HEK293 (cell line): ENCODE results near the gene STK16.

Source experiments
- GLIS1 ChIP-seq: fragments of 450-650 bp; formaldehyde crosslinking; IDR thresholded peaks from 2 replicates; pipeline ENCODE4 v1.5.1; 2016; ENCODE audit warnings: missing biosample characterization, missing genetic modification characterization
- GLIS2 ChIP-seq: fragments of 450-650 bp; formaldehyde crosslinking; IDR thresholded peaks from 2 replicates; pipeline ENCODE4 v1.5.1; 2016; ENCODE audit warnings: missing biosample characterization, missing genetic modification characterization
- PRDM1 ChIP-seq: fragments of 450-650 bp; formaldehyde crosslinking; IDR thresholded peaks from 2 replicates; pipeline ENCODE4; 2016; ENCODE audit warnings: missing biosample characterization, missing genetic modification characterization
- RBAK ChIP-seq: fragments of 450-650 bp; formaldehyde crosslinking; IDR thresholded peaks from 2 replicates; pipeline ENCODE4 v1.5.1; 2016; ENCODE audit warnings: missing biosample characterization, missing genetic modification characterization
- WT1 ChIP-seq: fragments of 450-650 bp; formaldehyde crosslinking; IDR thresholded peaks from 2 replicates; pipeline ENCODE4 v1.5.1; 2016; ENCODE audit warnings: missing biosample characterization, missing genetic modification characterization
- YY1 ChIP-seq: fragments of 450-650 bp; formaldehyde crosslinking; IDR thresholded peaks from 2 replicates; pipeline ENCODE4 v1.5.1; 2018; ENCODE audit warnings: missing biosample characterization, missing genetic modification characterization
- ZBTB48 ChIP-seq: fragments of 450-650 bp; formaldehyde crosslinking; IDR thresholded peaks from 2 replicates; pipeline ENCODE4 v1.5.1; 2016; ENCODE audit warnings: missing biosample characterization, missing genetic modification characterization
- ZFHX2 ChIP-seq: fragments of 450-650 bp; formaldehyde crosslinking; conservative IDR thresholded peaks from 2 replicates; pipeline ENCODE4 v1.5.1; 2016; ENCODE audit warnings: missing biosample characterization, missing genetic modification characterization
- ZFP37 ChIP-seq: fragments of 450-650 bp; formaldehyde crosslinking; IDR thresholded peaks from 2 replicates; pipeline ENCODE4 v1.5.1; 2016; ENCODE audit warnings: missing biosample characterization, missing genetic modification characterization
- ZNF121 ChIP-seq: fragments of 450-650 bp; formaldehyde crosslinking; IDR thresholded peaks from 2 replicates; pipeline ENCODE4 v1.5.1; 2016; ENCODE audit warnings: missing biosample characterization, missing genetic modification characterization
- ZNF155 ChIP-seq: fragments of 450-650 bp; formaldehyde crosslinking; IDR thresholded peaks from 2 replicates; pipeline ENCODE4 v1.5.1; 2016; ENCODE audit warnings: missing biosample characterization, missing genetic modification characterization
- ZNF18 ChIP-seq: fragments of 450-650 bp; formaldehyde crosslinking; IDR thresholded peaks from 2 replicates; pipeline ENCODE4 v1.5.1; 2016; ENCODE audit warnings: missing biosample characterization, missing genetic modification characterization
- ZNF19 ChIP-seq: fragments of 450-650 bp; formaldehyde crosslinking; IDR thresholded peaks from 2 replicates; pipeline ENCODE4; 2016; ENCODE audit warnings: missing biosample characterization, missing genetic modification characterization, low read depth
- ZNF335 ChIP-seq: fragments of 450-650 bp; formaldehyde crosslinking; conservative IDR thresholded peaks from 2 replicates; pipeline ENCODE4 v1.5.1; 2016; ENCODE audit warnings: missing biosample characterization, missing genetic modification characterization
- ZNF350 ChIP-seq: fragments of 450-650 bp; formaldehyde crosslinking; IDR thresholded peaks from 2 replicates; pipeline ENCODE4 v1.5.0; 2017; ENCODE audit warnings: missing biosample characterization, mild to moderate bottlenecking, missing genetic modification characterization
- ZNF366 ChIP-seq: fragments of 450-650 bp; formaldehyde crosslinking; conservative IDR thresholded peaks from 2 replicates; pipeline ENCODE4 v1.5.1; 2016; ENCODE audit warnings: missing biosample characterization, missing genetic modification characterization
- ZNF404 ChIP-seq: fragments of 450-650 bp; formaldehyde crosslinking; IDR thresholded peaks from 2 replicates; pipeline ENCODE4 v1.5.1; 2017; ENCODE audit warnings: missing biosample characterization, missing genetic modification characterization
- ZNF433 ChIP-seq: fragments of 450-650 bp; formaldehyde crosslinking; IDR thresholded peaks from 2 replicates; pipeline ENCODE4 v1.5.1; 2016; ENCODE audit warnings: missing biosample characterization, missing genetic modification characterization, low read depth
- ZNF560 ChIP-seq: fragments of 450-650 bp; formaldehyde crosslinking; IDR thresholded peaks from 2 replicates; pipeline ENCODE4 v1.5.1; 2017; ENCODE audit warnings: missing biosample characterization, missing genetic modification characterization, borderline replicate concordance
- ZNF600 ChIP-seq: fragments of 450-650 bp; formaldehyde crosslinking; IDR thresholded peaks from 2 replicates; pipeline ENCODE4 v1.5.1; 2016; ENCODE audit warnings: missing biosample characterization, missing genetic modification characterization
- ZNF610 ChIP-seq: fragments of 450-650 bp; formaldehyde crosslinking; IDR thresholded peaks from 2 replicates; pipeline ENCODE4 v1.5.1; 2016; ENCODE audit warnings: missing biosample characterization, missing genetic modification characterization, borderline replicate concordance
- ZNF629 ChIP-seq: fragments of 450-650 bp; formaldehyde crosslinking; IDR thresholded peaks from 2 replicates; pipeline ENCODE4 v1.5.1; 2017; ENCODE audit warnings: missing biosample characterization, missing genetic modification characterization
- ZNF660 ChIP-seq: fragments of 450-650 bp; IDR thresholded peaks from 2 replicates; pipeline ENCODE4 v1.5.1; 2018; ENCODE audit warnings: missing biosample characterization, mild to moderate bottlenecking, missing genetic modification characterization
- ZNF664 ChIP-seq: fragments of 450-650 bp; formaldehyde crosslinking; IDR thresholded peaks from 2 replicates; pipeline ENCODE4 v1.5.1; 2016; ENCODE audit warnings: missing biosample characterization, missing genetic modification characterization
- ZNF670 ChIP-seq: fragments of 450-650 bp; formaldehyde crosslinking; IDR thresholded peaks from 2 replicates; pipeline ENCODE4 v1.5.1; 2016; ENCODE audit warnings: missing biosample characterization, missing genetic modification characterization, low read depth
- ZNF692 ChIP-seq: fragments of 450-650 bp; formaldehyde crosslinking; IDR thresholded peaks from 2 replicates; pipeline ENCODE4 v1.5.1; 2016; ENCODE audit warnings: missing biosample characterization, missing genetic modification characterization
- ZNF747 ChIP-seq: fragments of 450-650 bp; formaldehyde crosslinking; IDR thresholded peaks from 2 replicates; pipeline ENCODE4 v1.5.1; 2016; ENCODE audit warnings: missing biosample characterization, missing genetic modification characterization
- ZNF785 ChIP-seq: fragments of 450-650 bp; formaldehyde crosslinking; IDR thresholded peaks from 2 replicates; pipeline ENCODE4 v1.5.1; 2016; ENCODE audit warnings: missing biosample characterization, missing genetic modification characterization
- ZSCAN16 ChIP-seq: fragments of 450-650 bp; formaldehyde crosslinking; IDR thresholded peaks from 2 replicates; pipeline ENCODE4 v1.5.1; 2016; ENCODE audit warnings: missing biosample characterization, missing genetic modification characterization
- TF ChIP-seq, protein P1 (sequence below): fragments of 450-650 bp; formaldehyde crosslinking; IDR thresholded peaks from 2 replicates; pipeline ENCODE4 v1.5.1; 2016; ENCODE audit warnings: missing biosample characterization, missing genetic modification characterization
- TF ChIP-seq, protein P2 (sequence below): fragments of 450-650 bp; formaldehyde crosslinking; IDR thresholded peaks from 2 replicates; pipeline ENCODE4 v1.5.1; 2017; ENCODE audit warnings: missing biosample characterization, missing genetic modification characterization
- TF ChIP-seq, protein P3 (sequence below): fragments of 450-650 bp; formaldehyde crosslinking; IDR thresholded peaks from 2 replicates; pipeline ENCODE4 v1.5.1; 2017; ENCODE audit warnings: missing biosample characterization, missing genetic modification characterization
- TF ChIP-seq, protein P4 (sequence below): fragments of 450-650 bp; formaldehyde crosslinking; IDR thresholded peaks from 2 replicates; pipeline ENCODE4 v1.5.1; 2016; ENCODE audit warnings: missing biosample characterization, missing genetic modification characterization

STK16 gene

DNA sequence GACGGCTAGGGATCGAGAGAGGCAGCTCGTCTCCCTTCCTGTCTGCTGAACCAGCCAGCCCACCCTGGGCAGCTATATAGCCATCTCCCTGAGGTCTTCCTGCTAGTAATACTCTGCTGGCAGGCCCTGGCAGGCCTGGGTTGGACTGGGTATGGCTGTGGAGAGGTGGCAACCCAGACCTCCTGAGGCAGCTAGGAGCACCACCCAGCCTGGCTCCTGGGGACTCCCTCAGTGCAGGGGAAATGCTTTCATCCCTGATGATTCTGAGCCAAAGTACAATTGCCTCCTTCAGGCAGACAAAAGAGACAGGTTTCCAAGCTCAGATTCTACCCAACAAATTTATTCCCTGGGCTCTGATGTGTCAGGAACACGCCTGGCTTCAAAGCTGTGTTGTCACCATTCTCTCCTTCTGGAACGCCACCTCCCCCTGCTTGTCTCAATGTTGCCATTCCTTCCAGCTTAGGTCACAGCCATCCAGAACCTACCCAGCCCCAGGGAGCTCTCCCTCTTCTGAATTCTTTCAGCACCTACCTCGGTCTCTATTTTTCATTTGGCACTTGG, 29.2 kb downstream of the STK16 start (continued):
- TF ChIP-seq, protein P1, sequence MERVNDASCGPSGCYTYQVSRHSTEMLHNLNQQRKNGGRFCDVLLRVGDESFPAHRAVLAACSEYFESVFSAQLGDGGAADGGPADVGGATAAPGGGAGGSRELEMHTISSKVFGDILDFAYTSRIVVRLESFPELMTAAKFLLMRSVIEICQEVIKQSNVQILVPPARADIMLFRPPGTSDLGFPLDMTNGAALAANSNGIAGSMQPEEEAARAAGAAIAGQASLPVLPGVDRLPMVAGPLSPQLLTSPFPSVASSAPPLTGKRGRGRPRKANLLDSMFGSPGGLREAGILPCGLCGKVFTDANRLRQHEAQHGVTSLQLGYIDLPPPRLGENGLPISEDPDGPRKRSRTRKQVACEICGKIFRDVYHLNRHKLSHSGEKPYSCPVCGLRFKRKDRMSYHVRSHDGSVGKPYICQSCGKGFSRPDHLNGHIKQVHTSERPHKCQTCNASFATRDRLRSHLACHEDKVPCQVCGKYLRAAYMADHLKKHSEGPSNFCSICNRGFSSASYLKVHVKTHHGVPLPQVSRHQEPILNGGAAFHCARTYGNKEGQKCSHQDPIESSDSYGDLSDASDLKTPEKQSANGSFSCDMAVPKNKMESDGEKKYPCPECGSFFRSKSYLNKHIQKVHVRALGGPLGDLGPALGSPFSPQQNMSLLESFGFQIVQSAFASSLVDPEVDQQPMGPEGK (tag by site-specific recombination): no peak
- TF ChIP-seq ZNF155 (tag by site-specific recombination) (no peak), ZNF350 (tag by site-specific recombination) (no peak), ZNF785 (no peak), ZNF335 (tag by site-specific recombination) (peak; percentile 58), ZSCAN16 (tag by site-specific recombination) (no peak), GLIS2 (peak; percentile 35; the same call in 1 of the 2 replicates), RBAK (no peak), ZNF560 (tag by site-specific recombination) (no peak), ZNF19 (no peak), ZNF670 (tag by site-specific recombination) (no peak), GLIS1 (tag by site-specific recombination) (peak; percentile 74), ZNF692 (tag by site-specific recombination) (no peak), ZNF600 (tag by site-specific recombination) (peak; percentile 74; the same call in 1 of the 2 replicates), ZNF664 (tag by site-specific recombination) (no peak), ZNF610 (tag by site-specific recombination) (no peak), PRDM1 (no peak), ZNF629 (peak; percentile 54), ZNF18 (no peak), ZFHX2 (tag by site-specific recombination) (no peak), ZNF366 (0 out of 2 replicates have a peak, but pooled peaks have one; percentile 39), ZFP37 (tag by site-specific recombination) (no peak), ZNF433 (tag by site-specific recombination) (no peak), YY1 (tag by site-specific recombination) (no peak), ZNF121 (tag by site-specific recombination) (no peak), ZNF660 (no peak), ZNF747 (tag by site-specific recombination) (no peak), ZNF404 (tag by site-specific recombination) (no peak), ZBTB48 (tag by site-specific recombination) (0 out of 2 replicates have a peak, but pooled peaks have one; percentile 37), WT1 (tag by site-specific recombination) (no peak)
- TF ChIP-seq, protein P2, sequence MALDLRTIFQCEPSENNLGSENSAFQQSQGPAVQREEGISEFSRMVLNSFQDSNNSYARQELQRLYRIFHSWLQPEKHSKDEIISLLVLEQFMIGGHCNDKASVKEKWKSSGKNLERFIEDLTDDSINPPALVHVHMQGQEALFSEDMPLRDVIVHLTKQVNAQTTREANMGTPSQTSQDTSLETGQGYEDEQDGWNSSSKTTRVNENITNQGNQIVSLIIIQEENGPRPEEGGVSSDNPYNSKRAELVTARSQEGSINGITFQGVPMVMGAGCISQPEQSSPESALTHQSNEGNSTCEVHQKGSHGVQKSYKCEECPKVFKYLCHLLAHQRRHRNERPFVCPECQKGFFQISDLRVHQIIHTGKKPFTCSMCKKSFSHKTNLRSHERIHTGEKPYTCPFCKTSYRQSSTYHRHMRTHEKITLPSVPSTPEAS (tag by site-specific recombination): no peak
- TF ChIP-seq, protein P3, sequence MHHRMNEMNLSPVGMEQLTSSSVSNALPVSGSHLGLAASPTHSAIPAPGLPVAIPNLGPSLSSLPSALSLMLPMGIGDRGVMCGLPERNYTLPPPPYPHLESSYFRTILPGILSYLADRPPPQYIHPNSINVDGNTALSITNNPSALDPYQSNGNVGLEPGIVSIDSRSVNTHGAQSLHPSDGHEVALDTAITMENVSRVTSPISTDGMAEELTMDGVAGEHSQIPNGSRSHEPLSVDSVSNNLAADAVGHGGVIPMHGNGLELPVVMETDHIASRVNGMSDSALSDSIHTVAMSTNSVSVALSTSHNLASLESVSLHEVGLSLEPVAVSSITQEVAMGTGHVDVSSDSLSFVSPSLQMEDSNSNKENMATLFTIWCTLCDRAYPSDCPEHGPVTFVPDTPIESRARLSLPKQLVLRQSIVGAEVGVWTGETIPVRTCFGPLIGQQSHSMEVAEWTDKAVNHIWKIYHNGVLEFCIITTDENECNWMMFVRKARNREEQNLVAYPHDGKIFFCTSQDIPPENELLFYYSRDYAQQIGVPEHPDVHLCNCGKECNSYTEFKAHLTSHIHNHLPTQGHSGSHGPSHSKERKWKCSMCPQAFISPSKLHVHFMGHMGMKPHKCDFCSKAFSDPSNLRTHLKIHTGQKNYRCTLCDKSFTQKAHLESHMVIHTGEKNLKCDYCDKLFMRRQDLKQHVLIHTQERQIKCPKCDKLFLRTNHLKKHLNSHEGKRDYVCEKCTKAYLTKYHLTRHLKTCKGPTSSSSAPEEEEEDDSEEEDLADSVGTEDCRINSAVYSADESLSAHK: no peak
- TF ChIP-seq, protein P4, sequence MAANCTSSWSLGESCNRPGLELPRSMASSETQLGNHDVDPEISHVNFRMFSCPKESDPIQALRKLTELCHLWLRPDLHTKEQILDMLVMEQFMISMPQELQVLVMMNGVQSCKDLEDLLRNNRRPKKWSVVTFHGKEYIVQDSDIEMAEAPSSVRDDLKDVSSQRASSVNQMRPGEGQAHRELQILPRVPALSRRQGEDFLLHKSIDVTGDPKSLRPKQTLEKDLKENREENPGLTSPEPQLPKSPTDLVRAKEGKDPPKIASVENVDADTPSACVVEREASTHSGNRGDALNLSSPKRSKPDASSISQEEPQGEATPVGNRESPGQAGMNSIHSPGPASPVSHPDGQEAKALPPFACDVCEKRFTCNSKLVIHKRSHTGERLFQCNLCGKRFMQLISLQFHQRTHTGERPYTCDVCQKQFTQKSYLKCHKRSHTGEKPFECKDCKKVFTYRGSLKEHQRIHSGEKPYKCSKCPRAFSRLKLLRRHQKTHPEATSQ: no peak
